Germinal center (tissue), 1 donor: Measurements from ENCODE around the gene ADAP1.

Experiments
- DNase-seq: peaks from one replicate; pipeline ENCODE4 v3.0.0; 2012; ENCODE audit warnings: mixed read lengths, low spot score

Gene ADAP1

DNA sequence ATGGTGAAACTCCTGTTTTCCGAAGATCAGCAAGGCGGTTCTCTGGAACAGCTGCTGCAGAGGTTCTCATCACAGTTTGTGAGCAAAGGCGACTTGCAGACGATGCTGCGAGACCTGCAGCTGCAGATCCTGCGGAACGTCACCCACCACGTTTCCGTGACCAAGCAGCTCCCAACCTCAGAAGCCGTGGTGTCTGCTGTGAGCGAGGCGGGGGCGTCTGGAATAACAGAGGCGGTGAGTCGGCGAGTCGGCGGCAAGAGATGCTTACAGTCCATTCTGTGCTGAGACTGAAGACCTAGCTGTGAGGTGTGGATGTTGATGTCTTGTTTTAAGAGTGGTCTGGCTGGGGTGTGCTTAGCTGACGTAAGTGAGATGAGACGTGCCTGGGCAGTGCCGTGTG, 94.3 kb downstream of the ADAP1 start:
- DNase-seq: no peak

DNA sequence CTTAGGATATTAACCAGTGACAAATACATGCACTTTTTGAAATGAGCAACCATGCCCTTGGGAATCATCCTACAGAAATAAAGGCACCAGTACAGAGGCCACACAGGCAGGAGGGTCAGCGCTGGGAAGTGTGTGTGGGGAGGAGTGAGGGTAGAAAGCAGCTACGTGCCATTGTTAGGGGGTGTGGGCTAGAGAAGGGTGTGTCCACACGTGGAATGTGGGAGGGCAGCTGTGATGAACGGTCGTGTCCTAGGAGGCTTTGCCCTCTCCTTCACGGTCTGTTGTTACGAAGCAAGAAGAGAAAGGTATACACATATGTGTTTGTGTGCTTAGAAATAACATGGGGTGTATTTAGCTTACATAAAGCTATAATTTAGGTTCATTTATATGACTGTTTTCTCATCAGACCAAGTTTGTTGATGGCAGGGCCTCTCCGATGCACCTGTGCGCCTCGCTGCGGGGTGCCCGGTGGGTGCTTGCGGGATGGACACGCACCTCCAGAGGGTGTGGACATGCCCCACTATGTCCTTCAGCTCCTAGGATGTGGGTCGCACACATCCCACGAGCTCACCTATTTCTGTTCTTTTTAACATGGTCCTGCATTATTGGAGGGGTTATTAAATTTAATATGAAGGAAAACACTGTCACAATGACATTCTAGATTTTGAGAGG, 95.0 kb downstream of the ADAP1 start:
- DNase-seq: no peak

DNA sequence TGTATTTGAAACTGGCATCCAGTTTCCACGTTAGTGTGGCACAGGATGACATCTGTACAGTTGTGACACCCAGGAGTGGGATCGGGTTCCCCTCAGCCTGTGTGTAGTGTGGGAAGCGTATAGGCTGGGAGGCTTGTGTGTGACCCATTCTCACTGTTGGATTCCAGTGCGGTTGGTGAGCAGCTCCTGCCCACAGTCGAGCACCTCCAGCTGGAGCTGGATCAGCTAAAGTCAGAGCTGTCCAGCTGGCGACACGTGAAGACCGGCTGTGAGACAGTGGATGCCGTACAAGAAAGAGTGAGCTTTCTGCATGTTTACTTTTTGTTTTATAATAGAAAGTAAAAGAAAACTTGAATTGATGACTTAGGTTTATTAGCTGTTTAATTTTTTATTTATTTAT, 96.8 kb downstream of the ADAP1 start:
- no peak for DNase-seq

DNA sequence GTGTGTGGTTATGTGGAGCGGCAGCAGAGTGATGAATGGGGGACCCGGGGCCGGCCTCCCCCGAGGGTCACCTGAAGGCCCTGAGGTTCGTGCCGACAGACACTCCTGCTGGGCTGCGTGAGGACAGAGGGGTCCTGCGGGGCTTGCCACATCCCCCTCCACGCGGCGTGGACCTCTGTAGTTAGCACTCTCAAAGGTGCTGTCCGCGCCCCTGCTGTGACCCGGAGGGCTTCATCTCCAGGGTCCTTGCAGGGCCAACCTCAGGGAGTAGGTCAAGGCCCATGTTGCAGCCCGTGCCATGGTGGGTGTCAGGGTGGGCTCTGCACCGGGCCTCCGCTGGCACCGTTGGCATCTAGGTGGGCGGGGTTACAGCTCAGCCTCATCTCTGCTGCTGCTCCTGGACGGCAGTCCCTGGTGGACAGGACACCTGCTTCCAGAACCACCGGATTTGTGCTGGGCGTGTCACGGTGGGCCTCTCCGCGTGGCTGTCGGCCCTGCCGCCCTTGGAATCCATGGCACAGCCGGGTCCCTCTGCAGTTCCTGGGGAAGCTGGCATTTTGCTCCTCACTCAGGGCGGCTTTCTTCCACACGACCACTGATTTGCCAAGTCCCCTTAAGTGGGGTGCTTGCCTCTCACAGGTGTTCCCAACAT, 97.9 kb downstream of the ADAP1 start:
- no peak for DNase-seq

DNA sequence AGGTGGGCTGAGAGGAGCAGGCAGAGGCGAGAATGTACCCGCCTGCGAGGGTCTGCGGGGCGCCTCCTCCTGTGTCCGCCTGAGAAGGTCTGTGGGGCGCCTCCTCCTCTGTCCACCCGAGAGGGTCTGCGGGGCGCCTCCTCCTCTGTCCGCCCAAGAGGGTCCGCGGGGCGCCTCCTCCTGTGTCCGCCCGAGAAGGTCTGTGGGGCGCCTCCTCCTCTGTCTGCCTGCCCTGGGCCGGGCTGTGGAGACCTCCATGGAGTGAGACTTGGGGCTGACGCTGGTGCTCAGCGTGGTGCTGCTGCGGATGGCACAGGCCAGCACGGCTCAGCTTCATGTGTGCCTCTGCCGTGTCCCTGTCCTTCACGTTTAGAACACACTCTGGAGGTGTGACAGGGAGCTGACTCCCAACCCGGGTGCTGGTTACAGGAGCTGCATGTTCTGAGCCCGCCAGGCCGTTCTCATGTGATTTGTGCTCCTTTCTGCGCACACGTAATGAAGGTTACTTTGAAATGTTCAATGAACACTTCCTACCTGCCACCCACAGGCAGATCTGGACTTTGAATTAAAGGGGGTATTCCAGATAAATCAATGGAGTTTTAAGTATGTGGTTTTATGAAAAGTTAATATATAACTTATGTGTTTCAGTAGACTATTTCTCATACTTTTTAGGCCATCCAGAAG, 98.7 kb downstream of the ADAP1 start:
- DNase-seq: no peak

DNA sequence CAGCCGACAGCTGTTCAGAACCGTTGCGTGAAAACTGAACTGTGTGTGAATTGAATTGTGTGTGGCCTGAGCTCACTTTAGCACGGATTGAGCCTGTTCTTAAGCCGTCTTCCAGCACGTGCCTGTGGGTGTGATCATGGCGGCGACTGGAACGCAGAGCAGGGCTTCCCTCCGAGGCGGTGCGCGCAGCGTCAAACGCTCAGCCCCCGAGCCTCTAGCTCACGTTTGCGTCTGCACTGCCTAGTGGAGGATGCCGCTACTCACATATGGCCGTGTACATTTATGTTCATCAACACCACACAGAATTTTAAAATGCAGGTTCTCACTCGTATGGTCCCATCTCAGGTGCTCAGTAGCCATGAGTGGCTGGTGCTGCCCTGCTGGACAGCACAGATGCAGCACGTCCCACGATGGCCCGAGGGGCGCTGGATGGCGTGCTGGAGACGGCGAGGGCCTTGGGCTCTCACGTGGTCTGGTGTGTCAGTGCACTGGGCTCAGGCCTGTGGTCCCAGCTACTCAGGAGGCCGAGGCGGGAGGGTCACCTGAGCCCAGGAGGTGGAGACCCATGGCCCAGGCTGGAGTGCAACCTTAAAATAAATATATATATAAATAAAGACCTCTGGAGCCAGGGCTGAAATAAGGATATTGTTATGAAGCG, 100.2 kb downstream of the ADAP1 start:
- no peak for DNase-seq

DNA sequence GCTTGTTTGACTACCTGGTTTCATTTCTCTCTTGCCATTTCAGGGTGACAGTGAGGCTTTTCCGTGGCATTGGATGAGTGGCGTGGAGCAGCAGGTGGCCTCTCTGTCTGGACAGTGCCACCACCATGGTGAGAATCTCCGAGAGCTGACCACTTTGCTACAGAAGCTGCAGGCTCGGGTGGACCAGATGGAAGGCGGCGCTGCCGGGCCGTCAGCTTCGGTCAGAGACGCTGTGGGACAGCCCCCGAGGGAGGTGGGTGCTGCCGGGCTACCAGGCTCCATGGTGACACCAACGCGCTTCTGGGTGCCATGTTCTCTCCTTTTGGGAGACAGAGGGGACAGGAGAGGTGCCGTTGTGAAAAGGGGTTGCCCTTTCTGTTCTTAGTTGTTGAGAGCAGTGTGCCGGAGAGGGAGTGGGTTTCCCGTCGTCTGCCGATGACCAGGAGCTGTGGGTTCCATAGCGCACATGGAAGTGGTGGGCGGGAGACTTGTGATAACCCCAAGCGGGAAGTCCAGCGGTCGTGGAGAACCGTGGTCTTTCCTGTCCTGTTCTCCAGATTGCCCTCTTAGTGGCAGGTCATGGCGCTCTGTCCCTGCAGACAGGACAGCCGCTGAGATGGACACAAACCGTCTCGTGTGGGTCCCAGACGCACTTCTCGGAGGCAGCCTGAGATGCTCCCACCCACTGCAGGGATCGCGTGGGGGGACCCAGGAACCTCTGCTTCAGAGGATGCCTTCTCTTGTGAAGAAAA, 100.9 kb downstream of the ADAP1 start:
- no peak for DNase-seq

DNA sequence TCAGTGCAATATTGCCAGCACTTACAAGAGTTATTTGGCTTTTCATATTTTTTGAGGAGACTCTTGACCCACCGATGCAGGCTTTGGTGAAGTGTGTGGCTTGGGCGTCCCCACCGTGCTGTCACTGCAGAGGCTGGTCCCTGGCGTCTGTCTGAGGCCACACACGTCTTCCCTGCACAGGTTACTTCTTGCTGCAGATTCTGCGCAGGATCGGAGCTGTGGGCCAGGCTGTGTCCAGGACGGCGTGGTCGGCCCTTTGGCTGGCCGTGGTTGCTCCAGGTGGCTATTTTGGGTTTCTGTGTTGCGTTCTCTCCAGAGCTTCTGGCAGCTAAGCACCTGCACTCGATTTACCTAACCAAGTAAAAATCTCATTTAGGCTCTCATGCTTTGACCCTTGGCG, 103.3 kb downstream of the ADAP1 start:
- DNase-seq: no peak

DNA sequence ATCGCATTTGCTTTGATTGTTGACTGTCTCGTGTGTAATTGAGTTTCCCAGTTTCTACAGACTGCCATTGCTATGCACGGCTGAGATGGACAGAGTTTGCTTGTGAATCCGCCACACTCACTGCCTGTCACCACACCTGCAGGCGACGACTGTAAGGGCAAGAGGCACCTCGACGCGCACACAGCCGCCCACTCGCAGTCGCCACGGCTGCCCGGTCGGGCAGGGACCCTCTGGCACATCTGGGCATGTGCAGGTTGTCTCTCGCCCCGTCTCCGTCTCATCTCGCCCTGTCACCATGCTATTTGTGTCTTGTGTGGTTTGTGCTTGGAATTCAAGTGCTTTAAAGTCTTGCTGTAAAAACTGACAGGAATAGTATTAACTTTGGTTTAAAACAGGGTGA, 104.7 kb downstream of the ADAP1 start:
- no peak for DNase-seq

DNA sequence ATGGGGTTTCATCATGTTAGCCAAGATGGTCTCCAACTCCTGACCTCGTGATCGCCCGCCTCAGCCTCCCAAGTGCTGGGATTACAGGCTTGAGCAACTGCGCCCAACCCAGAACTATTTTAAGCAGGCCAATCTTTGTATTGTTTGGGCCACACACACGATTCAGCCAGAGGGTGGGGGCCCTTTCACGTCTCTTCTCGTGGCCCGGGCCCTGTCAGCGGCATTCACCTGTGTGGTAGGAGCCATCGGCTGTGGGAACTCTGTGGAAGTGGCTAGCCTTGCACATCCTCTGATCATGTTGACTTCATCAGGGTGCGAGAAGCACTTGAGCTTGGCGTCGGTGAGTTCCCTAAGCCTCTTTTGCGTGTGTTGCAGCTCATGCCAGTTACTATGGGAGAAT, 105.3 kb downstream of the ADAP1 start:
- DNase-seq: no peak
